Gastrocnemius medialis (tissue), 4 donors: Measurements from ENCODE around the gene PWP1.

Source experiments
- POLR2A ChIP-seq, 2 donors: fragments of 450-650 bp; IDR thresholded peaks; one replicate each; pipeline ENCODE4 v1.6.1; 2017; ENCODE audit warnings: antibody characterized with exemption in 2 of 2, mild to moderate bottlenecking in 2 of 2, moderate library complexity in 2 of 2
- TF ChIP-seq, protein P1 (sequence below), 5 experiments: fragments of 450-650 bp in 3 of 5; fragments of 200-600 bp in 2 of 5; sonication (generic) in 2 of 5; IDR thresholded peaks in 4 of 5; conservative IDR thresholded peaks in 1 of 5; 1 replicate in 4 of 5; 2 replicates in 1 of 5; pipeline ENCODE4 v1.5.1; 2016 to 2019; ENCODE audit warnings: antibody characterized with exemption in 5 of 5, mild to moderate bottlenecking in 3 of 5, moderate library complexity in 3 of 5

DNA sequence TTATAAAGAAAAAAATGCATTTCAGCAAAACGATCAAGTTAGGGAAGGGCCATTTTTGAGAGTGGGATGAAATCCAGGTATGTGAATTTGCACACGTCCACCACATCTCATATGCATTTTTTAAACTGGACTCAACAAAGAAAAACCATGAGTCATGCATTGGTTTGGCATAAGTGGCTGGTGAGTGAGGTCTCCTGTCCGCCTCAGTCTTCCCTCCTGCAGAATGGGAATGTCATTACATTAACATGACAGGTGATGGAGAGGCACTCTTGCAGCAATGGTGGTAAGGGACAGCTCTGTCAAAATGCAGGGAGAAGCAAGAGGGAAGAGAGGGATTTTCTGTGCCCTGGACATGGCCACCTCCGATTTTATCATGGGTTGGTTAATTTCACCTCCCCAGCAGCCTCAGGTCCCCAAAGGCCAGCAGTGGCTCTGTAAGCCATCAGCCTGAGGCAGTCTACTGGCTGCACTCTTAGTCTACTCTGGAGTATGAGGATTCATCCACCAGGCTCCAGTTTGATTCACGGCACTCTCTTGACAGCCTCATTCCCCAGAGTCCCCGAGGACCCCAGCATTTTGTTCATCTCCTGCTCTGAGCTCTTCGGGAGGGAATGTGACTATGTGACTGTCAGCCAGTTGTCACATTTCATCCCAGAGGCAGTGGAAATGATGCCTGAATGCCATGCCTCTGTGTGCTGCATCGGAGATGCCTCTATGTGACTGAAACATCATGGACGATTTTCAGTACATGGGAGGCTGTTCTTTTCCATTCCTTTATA lies 17.1 kb upstream of the PWP1 start:
- TF ChIP-seq, protein P1, sequence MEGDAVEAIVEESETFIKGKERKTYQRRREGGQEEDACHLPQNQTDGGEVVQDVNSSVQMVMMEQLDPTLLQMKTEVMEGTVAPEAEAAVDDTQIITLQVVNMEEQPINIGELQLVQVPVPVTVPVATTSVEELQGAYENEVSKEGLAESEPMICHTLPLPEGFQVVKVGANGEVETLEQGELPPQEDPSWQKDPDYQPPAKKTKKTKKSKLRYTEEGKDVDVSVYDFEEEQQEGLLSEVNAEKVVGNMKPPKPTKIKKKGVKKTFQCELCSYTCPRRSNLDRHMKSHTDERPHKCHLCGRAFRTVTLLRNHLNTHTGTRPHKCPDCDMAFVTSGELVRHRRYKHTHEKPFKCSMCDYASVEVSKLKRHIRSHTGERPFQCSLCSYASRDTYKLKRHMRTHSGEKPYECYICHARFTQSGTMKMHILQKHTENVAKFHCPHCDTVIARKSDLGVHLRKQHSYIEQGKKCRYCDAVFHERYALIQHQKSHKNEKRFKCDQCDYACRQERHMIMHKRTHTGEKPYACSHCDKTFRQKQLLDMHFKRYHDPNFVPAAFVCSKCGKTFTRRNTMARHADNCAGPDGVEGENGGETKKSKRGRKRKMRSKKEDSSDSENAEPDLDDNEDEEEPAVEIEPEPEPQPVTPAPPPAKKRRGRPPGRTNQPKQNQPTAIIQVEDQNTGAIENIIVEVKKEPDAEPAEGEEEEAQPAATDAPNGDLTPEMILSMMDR (IDR thresholded peaks at IDR 0.05 in 4 of 5, conservative IDR thresholded peaks at IDR 0.05 in 1 of 5), result no peak
- no peak for TF ChIP-seq POLR2A (IDR thresholded peaks at IDR 0.05)
